Activated gamma-delta T cell treated with anti-CD3 and anti-CD28 coated beads, Interleukin-2, amount 50 U/mL, for 16 hours (primary cell): ENCODE results near the gene NAV3.

ENCODE experiments used
- DNase-seq: peaks from one replicate; pipeline ENCODE4 v3.0.0-alpha.2; 2020; ENCODE audit warnings: low read depth

Gene NAV3, protein sequence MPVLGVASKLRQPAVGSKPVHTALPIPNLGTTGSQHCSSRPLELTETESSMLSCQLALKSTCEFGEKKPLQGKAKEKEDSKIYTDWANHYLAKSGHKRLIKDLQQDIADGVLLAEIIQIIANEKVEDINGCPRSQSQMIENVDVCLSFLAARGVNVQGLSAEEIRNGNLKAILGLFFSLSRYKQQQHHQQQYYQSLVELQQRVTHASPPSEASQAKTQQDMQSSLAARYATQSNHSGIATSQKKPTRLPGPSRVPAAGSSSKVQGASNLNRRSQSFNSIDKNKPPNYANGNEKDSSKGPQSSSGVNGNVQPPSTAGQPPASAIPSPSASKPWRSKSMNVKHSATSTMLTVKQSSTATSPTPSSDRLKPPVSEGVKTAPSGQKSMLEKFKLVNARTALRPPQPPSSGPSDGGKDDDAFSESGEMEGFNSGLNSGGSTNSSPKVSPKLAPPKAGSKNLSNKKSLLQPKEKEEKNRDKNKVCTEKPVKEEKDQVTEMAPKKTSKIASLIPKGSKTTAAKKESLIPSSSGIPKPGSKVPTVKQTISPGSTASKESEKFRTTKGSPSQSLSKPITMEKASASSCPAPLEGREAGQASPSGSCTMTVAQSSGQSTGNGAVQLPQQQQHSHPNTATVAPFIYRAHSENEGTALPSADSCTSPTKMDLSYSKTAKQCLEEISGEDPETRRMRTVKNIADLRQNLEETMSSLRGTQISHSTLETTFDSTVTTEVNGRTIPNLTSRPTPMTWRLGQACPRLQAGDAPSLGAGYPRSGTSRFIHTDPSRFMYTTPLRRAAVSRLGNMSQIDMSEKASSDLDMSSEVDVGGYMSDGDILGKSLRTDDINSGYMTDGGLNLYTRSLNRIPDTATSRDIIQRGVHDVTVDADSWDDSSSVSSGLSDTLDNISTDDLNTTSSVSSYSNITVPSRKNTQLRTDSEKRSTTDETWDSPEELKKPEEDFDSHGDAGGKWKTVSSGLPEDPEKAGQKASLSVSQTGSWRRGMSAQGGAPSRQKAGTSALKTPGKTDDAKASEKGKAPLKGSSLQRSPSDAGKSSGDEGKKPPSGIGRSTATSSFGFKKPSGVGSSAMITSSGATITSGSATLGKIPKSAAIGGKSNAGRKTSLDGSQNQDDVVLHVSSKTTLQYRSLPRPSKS (N-terminal part only)

DNA sequence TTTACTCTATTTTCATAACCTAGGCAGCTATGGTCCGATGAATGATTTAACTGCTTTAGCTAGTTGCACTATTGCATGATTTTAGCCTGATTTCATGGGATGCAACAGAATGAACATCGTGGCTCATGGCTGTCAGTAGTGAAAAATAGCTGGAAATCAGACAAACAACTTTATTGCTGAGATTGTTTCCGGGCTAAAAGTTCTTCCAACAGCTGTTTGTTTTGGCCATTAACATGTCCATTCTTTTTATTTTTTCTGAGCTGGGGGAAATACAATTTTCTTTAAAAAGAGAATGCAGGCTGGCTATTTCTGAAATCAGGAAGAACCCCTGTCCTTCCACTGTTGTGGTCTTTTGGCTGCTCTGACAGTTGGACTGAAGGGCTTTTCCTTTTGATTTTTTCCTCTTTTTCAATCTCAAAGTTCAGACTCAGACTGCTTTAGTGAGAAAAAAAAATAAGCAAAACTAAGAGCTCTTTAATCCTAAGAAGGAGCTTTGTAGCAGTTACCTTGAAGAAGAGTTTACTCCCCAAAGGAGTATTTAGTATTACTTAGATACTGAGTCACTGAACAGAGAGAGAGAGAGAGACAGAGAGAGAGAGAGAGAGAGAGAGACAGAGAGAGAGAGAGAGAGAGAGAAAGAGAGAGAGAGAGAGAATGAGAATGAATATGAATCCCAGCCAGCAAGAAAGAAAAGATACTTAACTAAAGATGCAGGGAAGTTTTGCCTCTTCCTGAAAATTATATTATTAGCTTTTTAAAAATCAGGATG, at the start of gene NAV3:
Gene NAV3, plus strand, starts transcription at position 312 of the 769 bp plus-strand sequence. CDS start 568 bp downstream, outside the sequence.
- no peak for DNase-seq

DNA sequence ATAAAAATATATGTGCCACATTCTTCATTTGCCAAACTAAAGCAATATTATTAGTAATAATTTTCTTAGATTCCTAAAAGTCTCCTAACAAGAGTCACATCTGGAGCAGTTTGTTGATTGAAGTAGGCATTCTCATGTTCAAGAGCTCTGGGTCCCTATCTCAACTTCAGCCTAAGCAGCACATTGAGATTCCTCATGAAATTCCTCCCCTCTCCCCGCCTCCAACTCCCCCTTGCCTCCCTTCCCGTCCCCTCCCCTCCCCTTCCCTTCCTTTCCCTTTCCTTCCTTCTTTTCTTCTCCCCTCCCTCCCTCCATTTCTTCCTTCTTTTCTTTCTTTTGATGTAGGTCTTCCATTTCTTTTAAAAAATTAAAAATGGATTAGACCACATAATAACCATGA, 48.7 kb upstream of the NAV3 start:
- DNase-seq: no peak

DNA sequence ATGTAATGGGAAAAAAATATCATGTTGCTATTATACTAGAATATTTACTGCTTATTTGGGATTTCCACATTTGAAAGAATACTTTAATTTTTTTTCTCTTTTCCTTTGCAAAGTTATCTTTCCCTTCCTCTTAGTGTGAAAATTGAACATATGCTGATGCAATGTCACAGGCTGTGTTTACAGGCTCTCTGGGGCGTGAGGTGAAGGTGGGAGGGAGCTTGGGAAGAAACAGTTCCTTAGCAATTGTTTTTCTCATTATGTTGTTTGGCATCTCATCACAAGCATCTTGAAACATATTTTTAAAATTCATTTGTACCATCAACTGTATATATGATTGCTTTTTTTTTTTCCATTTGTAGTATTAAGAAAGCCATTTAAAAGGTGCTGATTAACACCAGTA, 47.9 kb upstream of the NAV3 start:
- DNase-seq: no peak

DNA sequence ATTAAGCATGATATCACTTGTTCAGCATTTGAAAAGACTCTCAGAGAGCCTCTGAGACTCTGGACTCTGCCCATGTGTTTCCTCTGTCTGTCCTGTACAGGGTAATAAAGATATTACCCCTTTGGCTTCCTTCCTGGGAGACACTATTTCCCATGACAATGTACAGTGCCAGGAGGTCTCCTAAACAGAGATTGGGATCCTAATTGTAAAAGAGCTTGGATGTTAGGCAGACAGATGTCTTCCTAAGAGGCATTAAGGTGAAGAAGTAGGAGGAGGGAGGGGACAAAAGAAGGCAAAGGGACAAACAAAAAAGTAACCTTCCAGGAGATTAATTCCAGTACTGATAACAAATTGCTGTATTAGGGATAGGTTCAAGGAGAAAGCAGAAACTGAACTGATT, 45.5 kb upstream of the NAV3 start:
- DNase-seq: no peak

DNA sequence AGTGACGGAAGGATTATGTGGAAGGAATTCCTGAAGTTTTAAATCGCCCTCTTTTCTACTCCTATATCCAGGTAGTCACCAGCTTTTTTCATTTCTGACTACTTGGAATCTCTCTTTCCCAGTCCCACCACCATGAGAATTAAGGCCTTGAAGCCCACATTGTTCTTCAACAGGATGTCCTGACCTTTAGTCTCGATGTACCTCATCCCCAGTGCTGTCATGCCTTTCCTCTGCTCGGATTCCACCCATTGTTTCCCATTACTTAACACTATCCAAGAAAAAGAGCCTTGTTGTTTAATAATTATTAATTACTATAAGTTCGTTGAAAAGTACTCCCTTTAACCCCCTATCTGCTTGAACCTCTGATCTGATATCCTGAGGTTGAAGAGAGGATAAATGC, 44.0 kb upstream of the NAV3 start:
- DNase-seq: no peak

DNA sequence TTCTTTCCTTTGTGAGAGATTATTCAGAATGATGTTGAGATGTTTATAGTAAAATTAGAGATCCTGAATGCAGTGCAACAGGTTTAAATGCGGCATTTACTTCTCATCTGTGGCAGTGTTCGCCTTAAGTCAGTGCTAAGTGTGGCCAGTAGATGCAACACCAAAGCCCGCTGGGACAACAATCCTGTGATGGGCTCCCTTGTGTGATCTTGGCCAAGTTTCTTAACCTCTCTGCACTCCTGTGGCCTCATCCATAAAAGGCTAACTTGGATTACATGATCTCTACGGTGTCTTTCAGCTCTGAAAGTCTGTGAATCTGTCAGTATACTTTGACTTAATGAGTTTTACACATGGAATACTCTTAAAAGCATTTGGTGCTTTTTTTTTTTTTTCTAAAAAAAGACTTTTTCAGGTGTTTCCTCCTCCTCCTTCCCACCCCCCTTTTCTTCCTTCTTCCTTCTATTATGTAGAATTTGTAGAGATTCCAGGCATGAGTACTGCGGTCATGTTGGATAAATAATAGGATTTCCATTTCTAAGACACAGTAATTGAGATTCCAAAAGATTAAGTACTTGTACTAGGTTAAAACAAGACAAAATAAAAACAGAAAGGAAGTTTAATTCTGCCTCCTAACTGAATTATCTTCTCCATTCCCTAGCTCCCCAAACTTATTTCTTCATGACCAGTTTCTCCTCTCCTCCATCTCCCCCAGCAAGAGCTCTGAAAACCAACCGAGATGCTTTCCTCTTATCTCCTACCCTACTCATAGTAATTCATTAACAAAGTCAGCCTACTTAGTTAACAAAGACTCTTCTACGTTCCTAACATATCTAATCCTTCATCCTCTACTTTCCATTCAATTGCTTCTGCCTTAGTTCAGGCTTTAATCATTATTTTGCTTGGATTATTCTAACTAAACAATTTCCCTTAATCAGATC, 42.2 kb upstream of the NAV3 start:
- DNase-seq: no peak

DNA sequence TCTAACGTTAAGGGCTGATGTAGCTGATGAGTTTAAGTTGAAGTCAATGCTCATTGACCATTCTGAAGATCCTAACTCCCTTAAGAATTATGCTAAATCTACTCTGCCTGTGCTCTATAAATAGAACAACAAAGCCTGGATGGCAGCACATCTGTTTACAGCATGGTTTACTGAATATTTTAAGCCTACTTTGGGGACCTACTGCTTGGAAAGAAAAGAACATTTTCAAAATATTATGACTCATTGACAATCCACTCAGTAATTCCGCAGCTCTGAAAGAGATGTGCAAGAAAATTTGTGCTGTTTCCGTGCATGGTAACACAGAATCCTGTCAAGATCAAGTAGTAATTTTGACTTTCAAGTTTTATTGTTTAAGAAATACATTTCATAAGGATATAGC, 35.0 kb upstream of the NAV3 start:
- no peak for DNase-seq

DNA sequence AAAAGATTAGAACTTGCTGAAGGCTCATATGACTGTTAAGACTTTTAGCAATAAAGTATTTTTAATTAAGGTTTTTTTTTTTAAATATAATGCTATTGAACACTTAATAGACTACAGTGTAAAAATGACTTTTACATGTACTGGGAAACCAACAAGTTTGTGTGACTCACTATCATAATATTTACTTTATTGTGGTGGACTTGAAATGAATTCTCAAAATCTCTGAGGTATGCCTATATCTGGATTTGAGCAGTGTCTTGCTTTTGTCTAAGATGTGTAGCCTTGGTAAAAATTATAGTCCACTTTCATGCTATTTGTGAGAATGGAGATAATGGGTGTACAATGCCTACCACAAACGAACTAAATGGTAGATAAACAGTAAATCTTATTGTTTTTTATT, 33.9 kb upstream of the NAV3 start:
- DNase-seq: no peak

DNA sequence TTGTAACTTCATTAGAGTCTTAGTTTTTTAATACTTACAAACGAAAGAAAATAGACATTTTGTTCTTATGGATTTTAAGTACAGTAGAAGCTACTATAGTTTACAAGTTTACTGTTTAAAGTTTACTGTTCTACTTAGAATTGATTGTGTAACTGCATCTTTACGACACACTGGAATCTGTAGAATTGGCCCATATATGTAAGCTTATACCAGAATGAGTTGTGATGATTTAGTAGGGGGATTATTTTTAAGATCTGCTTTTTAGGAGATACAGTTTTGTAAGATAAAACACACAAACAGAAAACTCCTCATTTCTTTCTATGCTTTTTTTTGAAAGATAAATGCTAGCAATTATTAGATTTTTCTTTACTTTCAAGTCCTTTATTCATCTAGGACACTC, 30.2 kb upstream of the NAV3 start:
- DNase-seq: no peak

DNA sequence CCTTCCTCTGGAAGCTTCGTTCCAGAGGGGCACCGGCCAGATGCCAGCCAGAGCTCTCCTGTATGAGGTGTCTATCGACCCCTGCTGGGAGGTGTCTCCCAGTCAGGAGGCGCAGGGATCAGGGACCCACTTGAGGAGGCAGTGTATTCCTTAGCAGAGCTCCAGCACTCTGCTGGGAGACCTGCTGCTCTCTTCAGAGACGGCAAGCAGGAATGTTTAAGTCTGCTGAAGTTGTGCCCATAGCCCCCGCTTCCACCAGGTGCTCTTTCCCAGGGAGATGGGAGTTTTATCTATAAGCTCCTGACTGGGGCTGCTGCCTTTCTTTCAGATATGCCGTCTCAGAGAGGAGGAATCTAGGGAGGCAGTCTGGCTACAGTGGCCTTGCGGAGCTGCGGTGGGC, 22.2 kb upstream of the NAV3 start:
- no peak for DNase-seq

DNA sequence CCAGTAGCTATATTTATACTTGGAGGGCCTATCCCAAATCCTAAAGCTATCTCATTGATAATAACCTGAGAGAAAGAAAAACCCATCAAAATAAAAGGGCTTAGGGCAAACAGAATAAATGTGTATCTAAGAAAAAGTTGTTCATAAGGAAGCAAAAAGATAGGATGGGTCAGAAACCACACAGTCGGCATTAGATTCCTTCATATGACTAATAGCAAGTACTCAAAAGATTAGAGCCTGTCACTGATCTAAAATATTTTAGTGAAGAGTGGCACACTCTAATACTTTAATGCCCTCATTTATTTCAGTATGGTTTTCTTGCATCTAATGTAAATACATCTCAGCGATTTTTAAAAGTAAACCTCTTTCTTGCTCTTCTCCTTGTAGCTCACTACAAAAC, 17.1 kb upstream of the NAV3 start:
- DNase-seq: no peak

DNA sequence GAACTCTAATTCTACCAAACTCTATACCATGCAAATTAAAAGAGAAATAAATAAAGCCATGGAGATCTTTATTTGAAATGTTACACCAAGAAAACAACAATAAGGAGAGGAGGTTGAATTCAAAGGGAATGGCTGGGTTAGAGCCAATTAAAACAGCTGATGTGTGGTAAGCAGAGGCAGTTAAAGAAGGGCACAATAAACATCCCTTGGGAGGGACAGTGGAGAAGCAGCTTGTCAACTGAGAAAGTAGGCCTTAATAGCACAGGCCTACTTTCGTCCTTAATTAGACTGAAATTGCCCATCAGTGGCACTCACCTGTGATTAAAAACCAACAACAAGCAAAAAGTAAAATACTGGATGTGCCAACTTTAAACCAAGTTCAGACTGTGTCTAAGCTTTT, 16.3 kb upstream of the NAV3 start:
- no peak for DNase-seq

DNA sequence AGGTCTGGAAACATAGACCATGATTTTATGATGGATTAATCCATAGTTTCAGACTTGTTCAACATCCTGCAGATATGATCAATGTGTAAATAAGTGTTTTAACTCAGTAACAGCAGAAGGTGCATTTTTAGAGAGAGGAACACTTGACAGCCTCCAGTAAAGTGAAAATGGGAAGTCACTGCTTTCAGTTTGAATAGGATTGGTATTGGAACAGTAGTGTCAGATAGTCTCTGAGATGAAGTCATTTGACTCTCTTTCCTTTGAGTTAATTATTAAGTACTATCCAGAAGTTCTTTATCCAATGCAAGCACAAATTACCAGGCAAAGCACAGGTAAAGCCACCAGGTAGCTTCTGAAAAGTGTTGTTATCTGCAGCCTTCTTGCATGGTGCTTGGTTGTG, 14.5 kb upstream of the NAV3 start:
- no peak for DNase-seq

DNA sequence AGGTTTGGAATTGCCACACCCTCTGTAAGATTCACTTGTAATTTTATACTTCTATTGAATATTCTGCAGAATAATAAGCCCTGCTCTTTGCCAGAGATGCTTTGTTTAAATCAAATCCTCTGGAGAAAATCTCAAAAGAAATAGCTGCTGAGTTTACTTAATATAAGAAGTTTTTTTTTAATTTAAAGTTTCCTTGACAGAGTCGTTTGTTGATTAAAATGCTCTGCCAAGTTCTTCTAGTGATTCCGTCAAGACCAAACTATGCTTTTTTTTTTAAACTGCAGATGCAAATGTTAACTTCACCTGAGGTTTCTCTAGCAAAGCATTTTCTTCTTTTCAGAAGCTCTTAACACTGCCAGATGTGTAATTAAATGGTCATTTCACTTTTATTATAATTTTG, 13.4 kb upstream of the NAV3 start:
- DNase-seq: no peak

DNA sequence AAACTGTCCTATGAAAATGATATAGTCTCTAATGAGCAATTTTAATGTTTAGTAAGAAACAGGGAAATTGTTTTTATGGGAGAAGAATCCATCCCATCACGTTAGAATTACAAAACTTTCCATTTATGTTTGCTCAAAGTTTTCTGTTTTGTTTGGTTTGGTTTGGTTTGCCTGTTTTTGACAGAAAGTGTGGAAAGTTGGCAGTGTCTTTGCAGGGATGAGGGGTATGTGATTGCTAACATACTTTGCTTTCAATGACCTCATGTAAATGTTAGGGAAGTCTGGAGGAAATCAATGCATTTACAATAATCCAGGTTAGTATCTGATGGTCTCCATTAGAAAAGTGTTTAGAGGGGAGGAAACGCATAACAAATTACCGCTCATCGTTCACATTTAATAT, 12.3 kb upstream of the NAV3 start:
- no peak for DNase-seq

DNA sequence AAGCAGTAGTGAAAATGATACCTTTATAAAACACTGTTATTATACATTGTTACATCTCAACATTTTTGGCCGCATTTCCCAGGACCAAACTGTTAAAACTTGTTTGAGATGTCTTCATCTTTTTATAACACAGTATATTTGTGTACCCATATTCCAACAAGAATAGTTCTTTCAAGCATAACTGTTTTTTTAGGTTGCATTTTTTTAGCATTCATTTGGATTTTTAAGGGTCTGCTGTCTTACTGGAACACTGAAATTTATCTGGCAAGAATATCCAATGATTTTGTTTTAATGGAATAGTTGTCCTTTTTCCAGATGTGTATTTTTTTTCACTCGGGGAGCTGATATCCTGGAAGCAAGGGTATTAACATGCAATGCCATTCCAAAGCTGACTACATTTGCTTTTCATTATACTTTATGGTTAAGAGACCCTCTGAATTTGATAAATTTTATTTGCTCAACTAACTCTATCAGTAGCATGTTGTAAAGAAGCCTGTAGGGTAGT, 8.9 kb upstream of the NAV3 start:
- no peak for DNase-seq

DNA sequence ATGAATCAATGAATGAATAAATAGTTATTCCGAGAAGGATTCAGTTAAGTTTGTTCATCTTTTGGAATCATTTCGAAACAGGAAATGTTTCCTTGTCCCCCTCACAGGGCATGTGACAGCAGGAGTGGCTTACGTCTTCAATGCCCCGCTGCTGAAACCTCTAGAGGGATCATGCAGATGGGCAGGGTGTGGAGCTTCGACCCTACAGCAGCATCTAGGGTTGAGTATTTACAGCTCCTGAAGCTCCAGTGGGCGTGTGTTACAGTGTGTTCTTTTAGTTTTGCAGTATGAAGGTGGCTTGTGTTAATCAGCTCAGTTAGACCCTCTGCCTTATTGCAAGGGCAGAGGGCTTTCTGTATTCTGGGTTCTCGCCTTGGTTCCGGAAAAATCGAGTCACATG, 2.6 kb downstream of the NAV3 start:
- no peak for DNase-seq

DNA sequence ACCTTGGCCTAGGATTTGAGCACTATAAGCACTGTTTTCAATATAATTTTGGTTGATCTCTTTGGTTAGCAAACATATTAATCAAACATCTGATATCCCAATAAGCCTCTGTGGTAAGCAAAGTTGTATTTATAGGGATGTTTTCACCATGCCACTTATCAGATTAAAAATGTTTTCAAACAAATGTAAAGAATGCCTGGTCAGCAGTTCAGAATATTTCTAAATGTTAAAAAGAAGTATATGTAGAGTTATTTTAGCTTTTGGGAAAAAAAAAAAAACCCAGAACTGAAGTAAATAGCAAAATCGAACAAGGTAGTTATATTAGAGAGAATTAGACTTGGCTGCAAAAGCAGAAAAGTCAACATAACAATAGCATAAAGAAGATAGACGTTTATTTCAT, 3.9 kb downstream of the NAV3 start:
- DNase-seq: no peak

DNA sequence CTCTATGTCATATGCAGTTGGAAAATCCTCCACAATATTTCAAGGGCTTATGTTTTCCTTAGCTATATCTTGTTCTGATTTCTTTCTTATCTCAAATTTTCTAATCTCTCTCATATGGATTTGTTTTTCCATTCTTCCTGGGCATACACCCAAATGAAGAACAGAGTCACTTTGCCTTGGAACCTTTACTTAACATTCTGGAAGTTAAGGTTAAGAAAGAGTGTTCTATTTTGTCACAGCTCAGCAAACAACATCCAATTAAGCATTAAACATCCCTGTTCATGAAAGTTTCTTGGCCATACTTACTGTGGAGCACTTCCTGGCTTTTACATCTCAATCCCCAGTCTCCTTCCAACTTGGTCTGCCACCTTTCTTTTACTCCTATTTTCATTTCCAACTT, 5.3 kb downstream of the NAV3 start:
- no peak for DNase-seq

DNA sequence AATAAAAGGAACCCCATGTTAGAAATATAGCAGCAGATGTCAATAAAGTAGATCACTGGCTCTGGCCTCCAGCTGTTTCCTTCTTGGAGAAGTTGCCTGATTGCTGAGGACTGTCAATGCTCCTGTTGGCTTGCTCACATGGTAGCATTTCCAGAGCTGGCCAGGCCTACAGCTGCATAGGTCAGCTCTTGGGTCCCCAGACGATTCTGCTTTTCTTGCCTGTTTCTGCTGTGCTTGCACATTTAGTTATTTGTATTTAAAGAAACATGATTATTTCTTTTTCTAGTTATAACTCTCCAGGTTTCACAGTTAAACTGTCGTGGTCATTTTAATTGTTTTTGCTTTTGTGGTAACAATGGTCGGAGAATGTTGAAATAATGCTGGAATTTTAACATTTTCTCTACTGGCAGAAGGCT, 7.2 kb downstream of the NAV3 start:
- DNase-seq: no peak

DNA sequence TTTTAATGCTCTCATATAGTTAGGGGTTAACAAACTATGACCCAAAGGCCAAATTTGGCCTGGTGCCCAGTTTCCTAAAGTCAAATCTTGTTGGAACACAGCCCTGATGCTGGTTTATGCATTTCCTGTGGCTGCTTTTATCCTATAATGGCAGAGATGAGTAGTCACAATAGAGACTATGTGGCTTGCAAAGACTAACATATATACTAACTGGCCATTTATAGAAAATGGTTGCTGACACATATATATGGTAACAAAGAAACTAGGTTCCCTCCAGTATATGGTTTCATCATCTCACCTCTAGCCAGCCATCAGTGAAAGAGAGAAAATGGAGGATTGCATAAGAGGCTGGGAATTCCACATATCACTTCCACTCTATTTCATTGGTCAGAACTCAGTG, 10.8 kb downstream of the NAV3 start:
- DNase-seq: no peak
